Stimulated activated CD4-positive, alpha-beta T cell treated with anti-CD3 and anti-CD28 coated beads, TNF-alpha, amount 100 ng/mL, for 48 hours (primary cell): Measurements from ENCODE around the gene LRRC10B.

Experiments used
- DNase-seq, 3 donors: peaks; one replicate each; pipeline ENCODE4 v3.0.0-alpha.2; 2020; ENCODE audit warnings: low read depth in 3 of 3

Gene LRRC10B

DNA sequence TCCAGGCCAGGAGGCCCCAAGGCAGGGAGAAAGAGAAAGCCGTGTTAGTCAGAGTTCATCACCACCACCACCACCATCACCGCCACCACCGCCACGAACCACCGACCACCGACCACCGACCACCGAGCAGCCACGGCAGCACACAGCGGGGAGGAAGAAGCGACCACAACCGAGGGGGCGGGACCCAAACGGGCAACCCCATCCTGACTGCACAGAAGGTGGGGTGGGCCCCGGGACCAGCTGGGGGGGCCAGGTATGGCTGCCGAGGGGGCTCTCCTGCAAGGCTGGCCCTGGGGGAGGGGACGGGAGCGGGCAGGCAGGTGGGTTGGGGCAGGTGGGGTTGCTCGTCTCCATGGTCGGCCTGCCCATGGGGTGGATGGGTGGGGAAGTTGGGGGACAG lies 38.1 kb downstream of the LRRC10B start:
- no peak for DNase-seq

- no peak for DNase-seq
Observed at GRCh38 chr11:61547246-61547645, 38.7 kb downstream of the LRRC10B start.

GRCh38 chr11:61549177-61549576 lies 40.6 kb downstream of the LRRC10B start:
- DNase-seq, result no peak

- DNase-seq, result no peak
Observed at GRCh38 chr11:61549662-61550568, 41.4 kb downstream of the LRRC10B start.

DNA sequence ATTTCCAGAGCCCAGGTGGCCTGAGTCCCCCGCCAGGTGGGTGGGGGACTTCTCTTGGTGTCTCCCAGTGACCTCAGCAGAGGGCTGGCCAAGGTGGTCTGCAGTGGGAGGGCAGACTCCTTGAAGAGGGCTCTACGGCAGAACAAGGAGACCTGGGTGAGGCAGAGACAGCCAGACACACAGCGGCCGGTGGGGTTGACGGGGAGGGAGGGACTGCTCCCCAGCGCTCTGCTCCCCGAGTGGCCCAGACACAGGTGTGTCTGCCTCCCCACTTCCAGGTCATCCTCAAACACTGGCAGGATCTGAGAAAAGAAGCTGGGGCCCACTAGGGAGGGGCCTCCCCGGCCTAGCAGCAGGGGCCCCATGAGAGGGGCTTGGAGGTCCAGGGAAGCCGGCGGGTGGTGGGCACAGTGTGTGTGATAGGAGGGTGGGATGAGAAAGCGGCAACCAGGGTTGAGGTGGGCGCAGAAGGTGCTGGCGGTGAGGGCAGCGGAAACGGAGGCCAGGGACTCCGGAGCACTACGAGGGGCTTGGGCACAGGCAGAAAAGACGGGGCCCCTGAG lies 42.2 kb downstream of the LRRC10B start:
- DNase-seq, result no peak

DNA sequence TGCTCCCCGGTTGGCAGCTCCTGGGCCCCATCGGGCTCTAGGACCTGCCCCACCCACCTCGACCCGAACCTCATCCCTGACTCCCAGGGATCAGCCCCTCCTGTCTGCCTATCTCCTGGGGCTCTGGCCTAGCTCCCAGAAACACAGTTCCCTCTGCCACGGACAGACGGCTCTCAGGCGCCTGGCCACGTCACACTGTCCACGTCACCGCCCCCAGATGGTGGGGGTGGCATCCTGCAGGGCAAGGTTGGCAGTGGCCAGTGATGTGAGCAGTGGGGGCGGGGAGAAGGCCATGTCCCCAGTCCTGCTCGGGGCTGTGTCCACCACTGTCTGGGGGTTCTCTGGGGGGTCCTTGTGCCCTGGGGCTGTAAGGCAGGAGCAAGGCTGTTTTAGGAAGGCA lies 43.1 kb downstream of the LRRC10B start:
- DNase-seq, result no peak

- no peak for DNase-seq
Observed at GRCh38 chr11:61552108-61552635, 43.6 kb downstream of the LRRC10B start.

- DNase-seq, result no peak
Observed at GRCh38 chr11:61553373-61554171, 45.0 kb downstream of the LRRC10B start.

DNA sequence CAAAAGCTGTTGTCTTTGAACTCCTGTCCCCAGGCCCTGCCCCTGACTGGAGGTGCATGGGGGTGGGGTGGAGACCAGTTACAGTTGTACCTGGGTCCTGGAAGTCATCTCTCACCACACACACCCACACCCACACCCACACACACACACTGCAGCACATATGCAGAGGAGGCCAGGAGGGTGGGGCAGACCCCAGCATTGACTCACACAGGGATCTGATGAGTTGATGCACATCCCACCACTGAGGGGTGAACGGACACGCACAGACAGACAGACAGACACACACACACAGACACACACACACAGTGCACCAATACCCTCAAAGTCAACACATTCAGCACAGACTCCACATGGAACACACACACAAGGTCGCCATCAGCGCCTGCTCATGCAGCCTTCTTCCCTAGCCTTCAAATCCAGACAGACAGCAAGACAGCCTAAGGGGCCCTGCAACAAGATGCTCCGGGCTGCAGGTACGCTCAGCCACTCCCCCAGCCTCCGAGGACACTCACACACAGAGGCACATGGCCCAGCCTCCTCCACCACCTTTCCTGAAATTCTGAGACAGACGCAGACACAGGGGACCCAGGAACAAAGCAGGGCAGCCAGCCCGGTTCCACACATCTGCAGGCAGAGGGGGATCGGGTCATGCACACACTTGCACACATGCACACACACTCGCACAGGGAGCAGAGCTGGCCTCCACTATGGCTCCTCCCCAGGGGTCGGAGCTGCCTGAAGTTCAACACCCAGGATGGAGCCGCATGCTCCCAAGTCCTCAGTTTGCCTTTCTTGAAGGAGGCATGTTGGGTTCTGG lies 45.8 kb downstream of the LRRC10B start:
- no peak for DNase-seq

- DNase-seq, result no peak
Observed at GRCh38 chr11:61555051-61555969, 46.8 kb downstream of the LRRC10B start.

DNA sequence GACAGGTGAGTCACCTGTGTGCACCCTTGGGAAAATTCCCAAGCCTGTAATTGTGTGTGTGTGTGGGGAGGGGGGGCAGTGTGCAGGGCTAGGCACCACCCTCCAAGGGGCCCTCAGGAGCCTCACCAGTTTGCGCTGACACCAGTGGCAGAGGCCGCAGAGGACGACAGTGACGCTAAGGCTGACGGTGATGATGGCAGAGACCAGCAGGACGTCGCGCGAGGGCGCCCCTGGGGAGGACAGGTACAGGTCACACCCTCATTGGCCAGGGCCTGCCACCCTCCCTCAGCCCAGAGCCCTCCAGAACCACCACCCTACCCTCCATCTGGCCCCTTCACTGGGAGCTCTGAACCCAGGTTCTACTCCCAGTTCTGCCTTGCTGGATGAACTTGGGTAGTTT lies 47.4 kb downstream of the LRRC10B start:
- no peak for DNase-seq

- DNase-seq, result no peak
Observed at GRCh38 chr11:61556621-61557020, 48.1 kb downstream of the LRRC10B start.
